HCT116 (cell line): Measurements from ENCODE around the gene PAK6. TPM values are rescaled to one million over a fixed set of nuclear protein-coding genes. Genes with fewer than 3 reads are reported as not detected.

Experiments
- ATAC-seq: fragments of 200-7000 bp; cut with Tn5 transposase; 2 replicates; pipeline ENCODE4 v1.9.1; 2020; ENCODE audit warnings: mild to moderate bottlenecking, moderate library complexity
- BruUV-seq: library from RNA; stranded (reverse); fragments of 400-500 nt; replicated peaks from 2 replicates; lab custom pipeline; 2021; lab: Mats Ljungman, UMichigan
- CTCF ChIA-PET: fragments of 300-600 bp; sonication (Branson Sonifier 250); formaldehyde crosslinking; loops from one replicate; lab custom pipeline; 2021; ENCODE audit warnings: antibody characterized with exemption; lab: Charles Lee
- POLR2A ChIA-PET: fragments of 300-600, 350-600 bp; sonication (Branson Sonifier 250); formaldehyde crosslinking; loops from one replicate; lab custom pipeline; 2021; ENCODE audit warnings: antibody characterized with exemption; lab: Charles Lee
- RAD21 ChIA-PET, 2 experiments: fragments of 300-600 bp; sonication (Branson Sonifier 250); formaldehyde crosslinking; loops; one replicate each; lab custom pipeline; 2023; ENCODE audit warnings: low total read pairs in 2 of 2; ENCODE audit not compliant: uncharacterized antibody in 2 of 2, unreplicated experiment in 2 of 2, low non-redundant PET in 1 of 2; lab: Charles Lee
- DNase-seq: peaks from one replicate; pipeline ENCODE4 v3.0.0-alpha.2; 2010; ENCODE audit warnings: low read depth, low spot score
- H2AFZ ChIP-seq: fragments of 200-600 bp; shearing (Covaris generic), sonication (generic); 2 replicates; pipeline ENCODE4 v1.6.1; 2017; ENCODE audit warnings: low read depth, mixed run types, mixed read lengths, antibody characterized with exemption, low read length; ENCODE audit not compliant: poor library complexity, severe bottlenecking
- H3K27ac ChIP-seq: 2 replicates; pipeline ENCODE4 v1.5.1; 2012; ENCODE audit warnings: low read depth, low read length
- H3K27me3 ChIP-seq: fragments of 200-600 bp; sonication (generic); 2 replicates; pipeline ENCODE4 v1.6.1; 2016; ENCODE audit warnings: mixed run types, low read length, mixed read lengths; ENCODE audit not compliant: insufficient read depth
- H3K36me3 ChIP-seq, 2 experiments: fragments of 200-500 bp in 1 of 2; fragments of 200-600 bp in 1 of 2; sonication (Bioruptor generic) in 1 of 2; sonication (generic) in 1 of 2; 2 replicates each; pipeline versions ENCODE4 v1.5.1 to v1.6.1; 2014 to 2016; ENCODE audit warnings: low read length in 2 of 2, inconsistent platforms in 1 of 2, mixed read lengths in 1 of 2, mixed run types in 1 of 2; ENCODE audit not compliant: insufficient read depth in 2 of 2, control insufficient read depth in 1 of 2
- H3K4me1 ChIP-seq, 2 experiments: fragments of 200-600 bp in 1 of 2; sonication (generic) in 1 of 2; 2 replicates each; pipeline versions ENCODE4 v1.5.1 to v1.6.1; 2012 to 2017; ENCODE audit warnings: low read length in 2 of 2, inconsistent platforms in 1 of 2, mild to moderate bottlenecking in 1 of 2, mixed read lengths in 1 of 2, mixed run types in 1 of 2, moderate library complexity in 1 of 2; ENCODE audit not compliant: insufficient read depth in 2 of 2, control insufficient read depth in 1 of 2
- H3K4me2 ChIP-seq: fragments of 200-600 bp; sonication (generic); 2 replicates; pipeline ENCODE4 v1.6.1; 2017; ENCODE audit warnings: mixed run types, low read length, mixed read lengths
- H3K4me3 ChIP-seq, 2 experiments: fragments of 200-600 bp in 1 of 2; sonication (generic) in 1 of 2; replicated peaks in 1 of 2; 2 replicates each; pipeline ENCODE4 v1.5.1; 2011 to 2016; ENCODE audit warnings: low read length in 2 of 2, control low read depth in 1 of 2, low read depth in 1 of 2, mild to moderate bottlenecking in 1 of 2, mixed read lengths in 1 of 2, mixed run types in 1 of 2
- H3K79me2 ChIP-seq: fragments of 200-600 bp; sonication (generic); 2 replicates; pipeline ENCODE4 v1.6.1; 2017; ENCODE audit warnings: mild to moderate bottlenecking, mixed run types, low read length, moderate library complexity, mixed read lengths; ENCODE audit not compliant: insufficient read depth
- H3K9ac ChIP-seq: fragments of 200-600 bp; sonication (generic); 2 replicates; pipeline ENCODE4 v1.6.1; 2016; ENCODE audit warnings: low read length, mixed read lengths
- H3K9me2 ChIP-seq: fragments of 200-600 bp; sonication (generic), shearing (Covaris generic); 2 replicates; pipeline ENCODE4 v1.6.1; 2017; ENCODE audit warnings: mixed run types, mild to moderate bottlenecking, moderate library complexity; ENCODE audit not compliant: insufficient read depth
- H3K9me3 ChIP-seq, 2 experiments: fragments of 200-500 bp in 1 of 2; fragments of 200-600 bp in 1 of 2; sonication (Bioruptor generic) in 1 of 2; sonication (generic) in 1 of 2; 2 replicates each; pipeline ENCODE4 v1.6.1; 2014 to 2017; ENCODE audit warnings: low read length in 2 of 2, mixed read lengths in 2 of 2, inconsistent platforms in 1 of 2, low read depth in 1 of 2, mild to moderate bottlenecking in 1 of 2, mixed run types in 1 of 2, moderate library complexity in 1 of 2; ENCODE audit not compliant: control insufficient read depth in 1 of 2, insufficient read depth in 1 of 2
- H4K20me1 ChIP-seq: fragments of 200-600 bp; sonication (generic), shearing (Covaris generic); 2 replicates; pipeline ENCODE4 v1.6.1; 2017; ENCODE audit warnings: mixed run types, mild to moderate bottlenecking, moderate library complexity; ENCODE audit not compliant: insufficient read depth
- CTCF ChIP-seq, 3 experiments: fragments of 200-600 bp in 1 of 3; sonication (generic) in 1 of 3; IDR thresholded peaks in 2 of 3; conservative IDR thresholded peaks in 1 of 3; 2 replicates each; pipeline ENCODE4 v1.5.1; 2012 to 2017; ENCODE audit warnings: low read depth in 2 of 3, low read length in 2 of 3, antibody characterized with exemption in 1 of 3, borderline replicate concordance in 1 of 3, control low read depth in 1 of 3, mild to moderate bottlenecking in 1 of 3, mixed read lengths in 1 of 3, mixed run types in 1 of 3, moderate library complexity in 1 of 3; ENCODE audit not compliant: insufficient read depth in 1 of 3
- EZH2 ChIP-seq: fragments of 200-600 bp; sonication (generic); IDR thresholded peaks from 2 replicates; pipeline ENCODE4 v1.6.1; 2017; ENCODE audit warnings: antibody characterized with exemption, mixed run types
- EZH2phosphoT487 ChIP-seq: fragments of 200-600 bp; IDR thresholded peaks from 2 replicates; pipeline ENCODE4 v1.6.1; 2018; ENCODE audit warnings: antibody characterized with exemption, borderline replicate concordance
- SRF ChIP-seq: IDR thresholded peaks from 2 replicates; pipeline ENCODE4 v1.6.1; 2012; ENCODE audit warnings: low read depth
- TCF7L2 ChIP-seq: IDR thresholded peaks from 2 replicates; pipeline ENCODE4 v1.7.0; 2011; ENCODE audit warnings: borderline replicate concordance, inconsistent platforms; ENCODE audit not compliant: insufficient read depth, insufficient read length; ENCODE audit errors: extremely low read depth
- intact Hi-C: fragments of 100-400 bp; cut with micrococcal nuclease; formaldehyde crosslinking; loops from 2 replicates; pipeline ENCODE4 v1.10.0; 2022
- total RNA-seq: library from RNA; stranded (reverse); gene quantifications from one replicate; pipeline ENCODE4 v1.2.1, GENCODE V29; 2021; ENCODE audit not compliant: unreplicated experiment
- TF ChIP-seq, protein P1 (sequence below): IDR thresholded peaks from 2 replicates; pipeline ENCODE4 v1.6.1; 2012

Gene PAK6
- total RNA-seq, 1 experiment from 2014 or later: 19.9 TPM

DNA sequence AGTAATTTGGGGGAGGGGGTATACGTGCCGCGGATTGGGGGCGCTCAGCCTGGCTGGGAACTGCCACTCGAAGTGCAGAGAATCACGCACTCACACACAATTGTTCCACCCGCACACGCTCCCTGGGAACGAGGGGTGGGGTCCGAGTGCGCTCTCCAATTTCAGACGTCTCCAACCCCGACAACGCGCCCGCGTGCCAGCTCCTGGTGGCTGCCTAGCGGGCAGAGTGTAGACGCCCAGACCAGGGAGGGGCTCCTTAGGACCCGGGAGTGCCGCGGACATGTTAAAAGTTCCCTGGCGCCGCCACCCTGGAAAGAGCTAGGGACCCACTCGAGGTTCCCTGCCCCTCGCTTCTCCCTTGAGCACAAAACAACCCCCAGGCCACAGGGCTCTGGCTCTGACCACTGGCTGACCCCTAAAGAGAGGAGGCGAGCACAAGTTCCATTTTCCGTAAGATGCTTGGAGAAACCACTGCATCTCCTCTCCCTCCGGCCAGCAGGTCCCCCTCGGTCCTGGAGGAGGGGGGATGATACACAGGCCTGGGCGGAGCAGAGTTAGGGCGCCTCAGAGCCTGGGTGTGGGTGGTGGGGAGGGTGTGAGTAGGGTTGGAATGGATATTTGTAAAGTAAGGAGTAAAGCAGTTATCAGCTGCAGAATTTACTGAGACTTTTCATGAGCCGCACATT lies 44.9 kb downstream of the PAK6 start:
- Histone ChIP-seq H3K9me2 (no peaks in the 10 kb centered on the region), H3K79me2 (no peaks in the 10 kb centered on the region), H3K9me3 (no peaks in the 10 kb centered on the region), H3K4me3 (no peak overlapping the region; a peak in 1 of 4 replicates), H3K36me3 (no peaks in the 10 kb centered on the region), H3K4me2 (peak overlapping the region; percentile 87), H3K4me1 (peaks cover 35 to 55% of the 10 kb centered on the region in 2 experiments), H3K27me3 (no peaks in the 10 kb centered on the region), H2AFZ (no peak overlapping the region), H3K27ac (no peak overlapping the region), H3K9ac (no peak overlapping the region), H4K20me1 (no peaks in the 10 kb centered on the region)
- BruUV-seq: no TSS peak
- no peak for TF ChIP-seq EZH2phosphoT487
- no peak for TF ChIP-seq SRF
- TF ChIP-seq TCF7L2: no peak
- no peak for TF ChIP-seq EZH2
- TF ChIP-seq CTCF (IDR thresholded peaks at IDR 0.05 in 2 of 3, conservative IDR thresholded peaks at IDR 0.05 in 1 of 3; ENCODE audit: borderline replicate concordance in 1 of 3, insufficient read depth in 1 of 3, low read depth in 2 of 3, low read length in 2 of 3): no peak
- TF ChIP-seq, protein P1, sequence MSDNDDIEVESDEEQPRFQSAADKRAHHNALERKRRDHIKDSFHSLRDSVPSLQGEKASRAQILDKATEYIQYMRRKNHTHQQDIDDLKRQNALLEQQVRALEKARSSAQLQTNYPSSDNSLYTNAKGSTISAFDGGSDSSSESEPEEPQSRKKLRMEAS: no peak
- ChIA-PET CTCF (interaction anchor here (1.2 to 1.9 kb wide), 2 partner anchors 9 to 28 kb away, joined by 3 to 4 read pairs; no protein-coding TSS in a partner anchor), RAD21 (no interaction called here), POLR2A (no interaction called here)
- no peak for ATAC-seq
- no peak for DNase-seq
- intact Hi-C loops: no loop called here
